ENCODE measurements around the gene CYP17A1.

Gene CYP17A1

DNA sequence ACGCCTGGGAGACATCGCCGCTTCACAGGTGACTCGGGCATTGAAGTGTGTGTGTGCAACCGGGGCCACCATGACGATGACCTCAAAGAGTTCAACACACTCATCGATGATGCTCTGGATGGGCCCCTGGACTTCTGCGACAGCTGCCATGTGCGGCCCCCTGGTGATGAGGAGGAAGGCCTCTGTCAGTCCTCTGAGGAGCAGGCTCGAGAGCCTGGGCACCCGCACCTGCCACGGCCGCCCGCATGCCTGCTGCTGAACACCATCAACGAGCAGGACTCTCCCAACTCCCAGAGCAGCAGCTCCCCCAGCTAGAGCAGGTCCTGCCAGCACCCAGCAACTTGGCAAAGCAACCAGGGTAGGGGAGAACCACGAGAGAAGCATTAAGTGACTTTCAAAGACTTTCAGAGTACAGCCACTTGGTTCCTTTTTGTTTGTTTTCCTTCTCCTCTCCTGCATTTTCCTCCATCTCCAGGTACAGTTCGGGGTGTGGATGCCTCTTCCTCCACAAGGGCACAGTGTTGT is 24.1 kb downstream of the CYP17A1 start:
- no peaks in the 10 kb centered on the region for H3F3A ChIP-seq (ENCODE audit: insufficient read depth)
- no peak overlapping the region for H3K27ac ChIP-seq (ENCODE audit: low read depth, low read length)

DNA sequence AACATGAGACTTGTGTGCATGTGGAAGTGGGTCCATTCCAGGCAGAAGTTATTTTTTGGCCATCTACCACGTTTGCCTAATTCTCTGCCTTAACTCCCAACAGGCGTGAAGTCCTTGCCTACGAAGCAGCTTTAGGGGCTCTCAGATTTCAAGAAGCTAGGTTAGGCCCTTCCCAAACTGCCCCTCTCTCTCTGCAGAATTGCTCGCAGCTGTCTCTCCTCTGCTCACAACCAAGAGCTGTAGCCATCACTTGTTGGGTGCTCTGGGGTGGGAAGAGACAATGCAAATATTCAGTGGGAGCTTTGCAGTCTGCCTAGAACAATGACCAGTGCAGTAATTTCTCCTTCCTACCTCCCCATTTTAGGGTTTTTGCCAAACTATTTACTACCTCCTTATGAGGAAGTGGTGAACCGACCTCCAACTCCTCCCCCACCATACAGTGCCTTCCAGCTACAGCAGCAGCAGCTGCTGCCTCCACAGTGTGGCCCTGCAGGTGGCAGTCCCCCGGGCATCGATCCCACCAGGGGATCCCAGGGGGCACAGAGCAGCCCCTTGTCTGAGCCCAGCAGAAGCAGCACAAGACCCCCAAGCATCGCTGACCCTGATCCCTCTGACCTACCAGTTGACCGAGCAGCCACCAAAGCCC is 24.9 kb downstream of the CYP17A1 start:
- H3K27me3 ChIP-seq (ENCODE audit: low read length): no peaks in the 10 kb centered on the region
- H3F3A ChIP-seq (ENCODE audit: insufficient read depth): no peaks in the 10 kb centered on the region
- H2AFZ ChIP-seq (ENCODE audit: low read depth, low read length, severe bottlenecking): no peak overlapping the region
- no peaks in the 10 kb centered on the region for H3K36me3 ChIP-seq (ENCODE audit: low read length)
- no peak overlapping the region for H3K4me3 ChIP-seq (ENCODE audit: insufficient read depth, low read length, poor library complexity, severe bottlenecking)
- H3K27ac ChIP-seq (ENCODE audit: low read depth, low read length): no peak overlapping the region
- no peak overlapping the region for H3K9ac ChIP-seq (ENCODE audit: low read length)
- H4K20me1 ChIP-seq (ENCODE audit: low read depth, low read length): no peaks in the 10 kb centered on the region
- no peak overlapping the region for H3K4me2 ChIP-seq (ENCODE audit: low read depth, low read length, poor library complexity, severe bottlenecking)
- 0 out of 2 replicates have a peak, but pooled peaks cover 3% of the 10 kb centered on the region for H3K79me2 ChIP-seq (ENCODE audit: insufficient read depth, low read length)
- H3K9me2 ChIP-seq (replicated peaks; ENCODE audit: insufficient read depth, low read length): no peaks in the 10 kb centered on the region
- TF ChIP-seq, protein P1, sequence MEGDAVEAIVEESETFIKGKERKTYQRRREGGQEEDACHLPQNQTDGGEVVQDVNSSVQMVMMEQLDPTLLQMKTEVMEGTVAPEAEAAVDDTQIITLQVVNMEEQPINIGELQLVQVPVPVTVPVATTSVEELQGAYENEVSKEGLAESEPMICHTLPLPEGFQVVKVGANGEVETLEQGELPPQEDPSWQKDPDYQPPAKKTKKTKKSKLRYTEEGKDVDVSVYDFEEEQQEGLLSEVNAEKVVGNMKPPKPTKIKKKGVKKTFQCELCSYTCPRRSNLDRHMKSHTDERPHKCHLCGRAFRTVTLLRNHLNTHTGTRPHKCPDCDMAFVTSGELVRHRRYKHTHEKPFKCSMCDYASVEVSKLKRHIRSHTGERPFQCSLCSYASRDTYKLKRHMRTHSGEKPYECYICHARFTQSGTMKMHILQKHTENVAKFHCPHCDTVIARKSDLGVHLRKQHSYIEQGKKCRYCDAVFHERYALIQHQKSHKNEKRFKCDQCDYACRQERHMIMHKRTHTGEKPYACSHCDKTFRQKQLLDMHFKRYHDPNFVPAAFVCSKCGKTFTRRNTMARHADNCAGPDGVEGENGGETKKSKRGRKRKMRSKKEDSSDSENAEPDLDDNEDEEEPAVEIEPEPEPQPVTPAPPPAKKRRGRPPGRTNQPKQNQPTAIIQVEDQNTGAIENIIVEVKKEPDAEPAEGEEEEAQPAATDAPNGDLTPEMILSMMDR (IDR thresholded peaks at IDR 0.05; ENCODE audit: insufficient read depth, low read length, poor library complexity, severe bottlenecking): no peak
- TF ChIP-seq EZH2phosphoT487 (conservative IDR thresholded peaks at IDR 0.05; ENCODE audit: low read length): no peak
- H3K9me3 ChIP-seq (ENCODE audit: insufficient read depth, low read length): no peaks in the 10 kb centered on the region

More for the DNA sequence above, 24.1 kb downstream of the CYP17A1 start:
- TF ChIP-seq, protein P1 (IDR thresholded peaks at IDR 0.05; ENCODE audit: insufficient read depth, low read length, poor library complexity, severe bottlenecking): no peak
- TF ChIP-seq EZH2phosphoT487 (conservative IDR thresholded peaks at IDR 0.05; ENCODE audit: low read length): no peak
- Histone ChIP-seq H4K20me1 (ENCODE audit: low read depth, low read length) (no peaks in the 10 kb centered on the region), H2AFZ (ENCODE audit: low read depth, low read length, severe bottlenecking) (no peak overlapping the region), H3K79me2 (ENCODE audit: insufficient read depth, low read length) (0 out of 2 replicates have a peak, but pooled peaks cover 3% of the 10 kb centered on the region), H3K36me3 (ENCODE audit: low read length) (no peaks in the 10 kb centered on the region), H3K9ac (ENCODE audit: low read length) (no peak overlapping the region), H3K9me2 (replicated peaks; ENCODE audit: insufficient read depth, low read length) (no peaks in the 10 kb centered on the region), H3K27me3 (ENCODE audit: low read length) (no peaks in the 10 kb centered on the region), H3K4me3 (ENCODE audit: insufficient read depth, low read length, poor library complexity, severe bottlenecking) (no peak overlapping the region), H3K4me2 (ENCODE audit: low read depth, low read length, poor library complexity, severe bottlenecking) (no peak overlapping the region), H3K9me3 (ENCODE audit: insufficient read depth, low read length) (no peaks in the 10 kb centered on the region)

DNA sequence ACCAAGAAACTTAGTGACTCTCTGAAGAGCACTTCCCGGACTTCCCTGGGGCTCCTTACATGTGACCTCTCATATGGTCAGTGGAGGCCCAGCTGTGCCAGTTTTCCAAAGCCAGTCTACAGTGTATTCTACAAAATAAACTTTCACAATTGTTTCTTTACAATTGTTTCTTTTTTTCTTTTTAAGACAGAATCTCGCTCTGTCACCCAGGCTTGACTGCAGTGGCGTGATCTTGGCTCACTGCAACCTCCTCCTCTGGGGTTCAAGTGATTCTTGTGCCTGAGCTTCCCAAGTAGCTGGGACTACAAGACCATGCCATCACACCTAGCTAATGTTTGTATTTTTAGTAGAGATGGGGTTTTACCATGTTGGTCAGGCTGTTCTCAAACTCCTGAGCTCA is 25.9 kb downstream of the CYP17A1 start:
- H3K27ac ChIP-seq (ENCODE audit: low read depth, low read length): no peak overlapping the region
- no peaks in the 10 kb centered on the region for H4K20me1 ChIP-seq (ENCODE audit: low read depth, low read length)
- no peaks in the 10 kb centered on the region for H3K9me2 ChIP-seq (replicated peaks; ENCODE audit: insufficient read depth, low read length)
- no peak overlapping the region for H3K4me2 ChIP-seq (ENCODE audit: low read depth, low read length, poor library complexity, severe bottlenecking)
- no peaks in the 10 kb centered on the region for H3F3A ChIP-seq (ENCODE audit: insufficient read depth)
- no peaks in the 10 kb centered on the region for H3K27me3 ChIP-seq (ENCODE audit: low read length)
- TF ChIP-seq EZH2phosphoT487 (conservative IDR thresholded peaks at IDR 0.05; ENCODE audit: low read length): no peak
- TF ChIP-seq, protein P1 (IDR thresholded peaks at IDR 0.05; ENCODE audit: insufficient read depth, low read length, poor library complexity, severe bottlenecking): no peak
- H2AFZ ChIP-seq (ENCODE audit: low read depth, low read length, severe bottlenecking): no peak overlapping the region
- H3K9ac ChIP-seq (ENCODE audit: low read length): no peak overlapping the region
- no peaks in the 10 kb centered on the region for H3K36me3 ChIP-seq (ENCODE audit: low read length)
- H3K4me3 ChIP-seq (ENCODE audit: insufficient read depth, low read length, poor library complexity, severe bottlenecking): no peak overlapping the region
- H3K79me2 ChIP-seq (ENCODE audit: insufficient read depth, low read length): 0 out of 2 replicates have a peak, but pooled peaks cover 3% of the 10 kb centered on the region
- no peaks in the 10 kb centered on the region for H3K9me3 ChIP-seq (ENCODE audit: insufficient read depth, low read length)

All from SU-DHL-6 (cell line).